Neutrophil (primary cell): Measurements from ENCODE around the gene HNRNPR.

ENCODE experiments used
- H3K27ac ChIP-seq: fragments of 200-600 bp; sonication (generic); 2 replicates; pipeline ENCODE4 v1.5.1; 2016; ENCODE audit warnings: mild to moderate bottlenecking, moderate library complexity
- H3K27me3 ChIP-seq: fragments of 200-600 bp; sonication (generic); 2 replicates; pipeline ENCODE4 v1.6.0; 2016; ENCODE audit warnings: mild to moderate bottlenecking
- H3K36me3 ChIP-seq: fragments of 200-600 bp; sonication (generic); 2 replicates; pipeline ENCODE4 v1.5.1; 2017
- H3K4me1 ChIP-seq, 2 experiments: fragments of 200-600 bp in 1 of 2; sonication (generic) in 1 of 2; 1 replicate in 1 of 2; 2 replicates in 1 of 2; pipeline versions ENCODE4 v1.5.1 to v1.6.1; 2013 to 2016; ENCODE audit warnings: low read depth in 1 of 2, low read length in 1 of 2, mild to moderate bottlenecking in 1 of 2, moderate library complexity in 1 of 2; ENCODE audit not compliant: control insufficient read depth in 1 of 2, insufficient read depth in 1 of 2
- H3K4me3 ChIP-seq, 2 experiments: fragments of 200-600 bp in 1 of 2; sonication (generic) in 1 of 2; 1 replicate in 1 of 2; 2 replicates in 1 of 2; pipeline ENCODE4 v1.5.1; 2013 to 2016; ENCODE audit warnings: low read depth in 1 of 2, low read length in 1 of 2, mild to moderate bottlenecking in 1 of 2, moderate library complexity in 1 of 2
- H3K9me3 ChIP-seq: fragments of 200-600 bp; sonication (generic); 2 replicates; pipeline ENCODE4 v1.5.1; 2016
- TF ChIP-seq, protein P1 (sequence below): fragments of 200-600 bp; sonication (generic); IDR thresholded peaks from 2 replicates; pipeline ENCODE4 v1.5.1; 2016; ENCODE audit warnings: antibody characterized with exemption

The HNRNPR gene

DNA sequence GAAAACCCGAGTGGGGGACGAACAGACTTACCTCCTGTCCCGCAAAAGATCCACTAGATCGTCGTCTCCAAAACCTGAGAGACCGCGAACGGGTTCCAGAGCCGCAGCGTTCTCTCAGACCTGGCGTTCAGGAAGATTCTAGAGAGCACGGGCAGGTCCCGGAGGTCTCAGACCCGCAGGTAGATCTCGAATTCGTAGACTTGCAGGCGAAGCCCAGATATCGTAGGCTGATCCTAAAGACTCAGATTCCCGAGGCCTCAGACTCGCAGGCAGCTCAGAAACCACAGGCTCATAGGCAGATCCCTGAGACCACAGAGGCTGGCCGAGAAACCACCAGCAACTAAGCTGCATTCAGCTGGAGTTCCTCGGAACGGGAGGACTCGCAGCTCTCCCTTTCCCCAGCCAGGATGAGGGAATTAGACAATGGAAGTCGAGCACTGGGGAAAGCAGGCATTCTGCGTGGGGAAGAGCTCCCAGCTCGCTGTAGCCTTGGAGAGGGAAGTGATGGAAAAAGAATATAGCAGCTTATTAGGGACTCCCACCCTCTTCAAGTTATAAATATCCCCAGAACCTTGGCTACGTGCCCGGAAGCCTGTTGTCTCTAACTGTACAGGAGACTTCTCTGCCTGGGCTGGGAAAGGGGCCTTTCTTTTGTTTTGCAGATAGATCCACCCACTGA, 25.4 kb upstream of the HNRNPR start, which contains the start of gene ZNF436:
ZNF436 (minus strand) TSS at position 502 of the 679 bp plus-strand sequence. CDS start 1,831 bp downstream, outside the sequence.
- Histone ChIP-seq H3K9me3 (no peaks in the 10 kb centered on the region), H3K4me3 (peak within 1 kb of the TSS; percentile 99 to 100), H3K27me3 (no peaks in the 10 kb centered on the region), H3K4me1 (peaks cover 19 to 21% of the 10 kb centered on the region in 2 experiments), H3K36me3 (no peaks in the 10 kb centered on the region), H3K27ac (peak within 1 kb of the TSS; percentile 85)
- TF ChIP-seq, protein P1, sequence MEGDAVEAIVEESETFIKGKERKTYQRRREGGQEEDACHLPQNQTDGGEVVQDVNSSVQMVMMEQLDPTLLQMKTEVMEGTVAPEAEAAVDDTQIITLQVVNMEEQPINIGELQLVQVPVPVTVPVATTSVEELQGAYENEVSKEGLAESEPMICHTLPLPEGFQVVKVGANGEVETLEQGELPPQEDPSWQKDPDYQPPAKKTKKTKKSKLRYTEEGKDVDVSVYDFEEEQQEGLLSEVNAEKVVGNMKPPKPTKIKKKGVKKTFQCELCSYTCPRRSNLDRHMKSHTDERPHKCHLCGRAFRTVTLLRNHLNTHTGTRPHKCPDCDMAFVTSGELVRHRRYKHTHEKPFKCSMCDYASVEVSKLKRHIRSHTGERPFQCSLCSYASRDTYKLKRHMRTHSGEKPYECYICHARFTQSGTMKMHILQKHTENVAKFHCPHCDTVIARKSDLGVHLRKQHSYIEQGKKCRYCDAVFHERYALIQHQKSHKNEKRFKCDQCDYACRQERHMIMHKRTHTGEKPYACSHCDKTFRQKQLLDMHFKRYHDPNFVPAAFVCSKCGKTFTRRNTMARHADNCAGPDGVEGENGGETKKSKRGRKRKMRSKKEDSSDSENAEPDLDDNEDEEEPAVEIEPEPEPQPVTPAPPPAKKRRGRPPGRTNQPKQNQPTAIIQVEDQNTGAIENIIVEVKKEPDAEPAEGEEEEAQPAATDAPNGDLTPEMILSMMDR = no peak

DNA sequence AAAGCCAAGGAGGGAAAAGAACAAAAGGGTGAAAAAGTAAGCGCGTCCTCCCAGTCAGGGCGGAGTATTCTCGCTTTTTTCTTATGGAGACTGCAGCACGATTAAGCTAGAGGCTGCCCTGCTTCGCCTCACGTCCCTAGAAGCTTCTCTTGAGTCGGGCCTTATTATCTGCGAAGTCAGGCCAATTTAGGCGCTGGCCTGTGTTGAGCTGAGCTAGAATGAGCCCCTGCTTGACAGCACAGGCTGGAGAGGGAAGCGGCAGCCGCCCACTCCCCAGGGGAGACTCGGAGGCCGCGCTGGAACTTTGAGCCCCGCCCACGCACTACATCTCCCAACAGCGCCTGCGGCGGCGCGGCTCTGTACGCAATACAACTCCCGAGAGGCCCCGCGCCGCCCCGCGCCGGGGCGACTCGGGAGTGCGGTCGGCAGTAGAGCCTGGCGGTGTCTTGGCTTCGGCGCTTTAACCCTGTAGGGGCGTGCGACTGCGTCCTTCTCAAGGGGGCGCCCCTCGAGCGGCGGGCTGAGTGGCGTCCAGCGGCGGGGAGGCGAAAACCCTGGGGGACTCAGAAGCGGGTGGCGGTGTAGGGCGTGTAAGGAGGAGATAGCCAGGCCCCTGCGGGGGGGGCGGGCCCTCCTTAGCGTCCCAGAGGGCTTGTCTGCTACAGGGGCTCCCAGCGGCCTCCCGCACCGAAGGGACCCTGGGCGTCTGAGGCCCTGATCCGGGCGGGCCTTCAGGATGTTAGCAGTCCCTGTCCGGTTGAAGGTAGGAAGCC, 24.7 kb upstream of the HNRNPR start:
- H3K4me1 ChIP-seq = peaks cover 19 to 21% of the 10 kb centered on the region in 2 experiments
- no peaks in the 10 kb centered on the region for H3K36me3 ChIP-seq
- TF ChIP-seq, protein P1 = peak; percentile 61
- no peaks in the 10 kb centered on the region for H3K27me3 ChIP-seq
- H3K9me3 ChIP-seq = no peaks in the 10 kb centered on the region
- peak overlapping the region; percentile 99 to 100 for H3K4me3 ChIP-seq
- H3K27ac ChIP-seq = peak overlapping the region; percentile 85

DNA sequence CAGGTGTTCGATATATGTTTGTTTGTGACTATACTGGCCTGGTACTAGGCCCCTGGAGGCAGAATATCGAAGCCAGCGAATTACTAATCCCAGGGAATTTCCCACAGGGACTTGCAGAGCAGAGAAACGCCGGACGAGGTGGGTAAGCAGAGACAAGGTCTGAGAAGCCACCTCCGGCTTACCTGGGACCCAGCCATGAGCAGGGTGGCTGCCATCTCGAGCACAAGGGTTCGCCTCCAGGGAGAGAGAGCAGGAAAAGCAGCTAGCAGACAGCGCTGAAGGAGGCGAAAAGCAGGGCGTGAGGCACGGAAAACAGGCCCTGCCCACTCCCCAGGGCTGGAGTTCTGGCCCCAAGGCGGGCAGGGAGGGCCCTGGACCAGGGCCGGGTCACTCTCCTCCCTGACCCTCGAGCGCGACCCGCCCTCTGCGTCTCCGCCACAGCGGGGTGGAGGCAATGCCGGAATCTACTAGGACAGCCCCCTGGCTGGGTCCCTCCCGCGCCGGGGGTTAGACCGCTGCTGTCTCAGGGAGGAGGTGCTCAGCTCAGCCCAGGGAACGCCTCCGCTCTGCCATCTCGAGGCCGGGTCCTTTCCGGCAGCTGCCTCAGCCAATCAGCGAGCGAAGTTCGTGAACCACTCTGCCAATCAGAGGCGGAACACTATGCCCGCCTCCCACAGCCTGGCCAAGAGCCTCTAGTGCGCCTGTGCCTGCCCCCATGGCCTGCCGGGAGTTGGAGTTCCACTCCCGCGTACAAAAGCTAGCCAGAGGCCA, 23.9 kb upstream of the HNRNPR start:
- no peaks in the 10 kb centered on the region for H3K36me3 ChIP-seq
- peaks cover 1% of the 10 kb centered on the region for H3K9me3 ChIP-seq
- peak overlapping the region; percentile 85 for H3K27ac ChIP-seq
- H3K27me3 ChIP-seq = no peaks in the 10 kb centered on the region
- H3K4me3 ChIP-seq = peak overlapping the region; percentile 99 to 100
- peaks cover 19 to 21% of the 10 kb centered on the region in 2 experiments for H3K4me1 ChIP-seq
- TF ChIP-seq, protein P1 = peak; percentile 27

DNA sequence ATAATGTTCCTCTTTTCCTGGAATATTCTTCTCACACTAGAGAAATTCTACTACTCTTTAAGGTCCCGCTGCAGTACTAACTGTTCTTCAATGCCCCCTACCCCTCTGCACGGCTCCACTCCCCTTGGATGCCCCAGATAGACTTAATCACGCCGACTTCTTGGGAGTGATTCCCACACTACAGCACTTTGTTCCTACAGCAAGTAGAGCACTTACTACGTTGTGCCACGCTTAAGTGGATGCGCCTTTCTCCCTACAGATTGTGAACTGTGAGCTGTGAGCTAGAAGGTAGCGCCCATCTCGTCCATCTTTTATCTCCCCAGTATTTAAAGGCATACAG, 23.3 kb upstream of the HNRNPR start:
- Histone ChIP-seq H3K9me3 (peaks cover 7% of the 10 kb centered on the region), H3K36me3 (peaks cover 5% of the 10 kb centered on the region), H3K27me3 (no peaks in the 10 kb centered on the region), H3K27ac (peak overlapping the region; percentile 85), H3K4me1 (peaks cover 19 to 21% of the 10 kb centered on the region in 2 experiments), H3K4me3 (peak overlapping the region; percentile 99 to 100)
- TF ChIP-seq, protein P1 = no peak

DNA sequence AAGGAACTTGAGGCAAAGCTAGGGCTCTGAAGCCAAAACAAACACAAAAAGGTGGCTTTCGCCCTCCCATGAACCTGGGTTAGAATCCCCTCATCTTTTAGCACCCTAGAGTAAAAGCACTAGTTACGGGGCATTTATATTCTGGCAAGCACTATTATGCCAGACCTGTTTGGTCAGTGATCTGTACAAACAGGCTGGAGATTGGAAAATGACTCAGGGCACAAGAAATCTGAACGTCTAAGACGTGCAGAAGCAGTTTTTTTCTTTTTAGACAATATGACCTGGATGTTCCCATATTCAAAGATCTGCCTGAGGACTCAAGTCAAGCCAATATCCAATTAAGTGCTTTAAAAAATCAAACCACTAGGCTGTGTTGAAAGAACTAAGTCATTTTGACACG, 22.5 kb upstream of the HNRNPR start:
- Histone ChIP-seq H3K36me3 (peaks cover 9% of the 10 kb centered on the region), H3K27ac (no peak overlapping the region), H3K27me3 (no peaks in the 10 kb centered on the region), H3K4me3 (no peak overlapping the region), H3K9me3 (peaks cover 15% of the 10 kb centered on the region), H3K4me1 (peaks cover 19 to 21% of the 10 kb centered on the region in 2 experiments)
- TF ChIP-seq, protein P1 = no peak
